Cardiac muscle cell (in vitro differentiated cells and primary cell): ENCODE measurements around the gene ELFN1. TPM values are rescaled to one million over a fixed set of nuclear protein-coding genes. Genes with fewer than 3 reads are reported as not detected.

Experiments
- DNase-seq, 2 donors: peaks; one replicate each; pipeline versions ENCODE4 v3.0.0 to v3.0.0-alpha.2; 2010 to 2017; ENCODE audit warnings: low read depth in 1 of 2, low spot score in 1 of 2
- H3K27ac ChIP-seq: fragments of 200-600 bp; sonication (generic); 2 replicates; pipeline ENCODE4 v1.5.1; 2016
- H3K27me3 ChIP-seq: fragments of 200-600 bp; sonication (generic); 2 replicates; pipeline ENCODE4 v1.6.0; 2016; ENCODE audit warnings: control low read depth
- H3K36me3 ChIP-seq: fragments of 200-600 bp; sonication (generic); 2 replicates; pipeline ENCODE4 v1.5.1; 2016; ENCODE audit warnings: control low read depth
- H3K4me1 ChIP-seq: fragments of 200-600 bp; sonication (generic); 2 replicates; pipeline ENCODE4 v1.8.1; 2017; ENCODE audit warnings: low read depth, mild to moderate bottlenecking, mixed run types
- H3K4me3 ChIP-seq: fragments of 200-600 bp; sonication (generic); 2 replicates; pipeline ENCODE4 v1.5.1; 2016; ENCODE audit warnings: mild to moderate bottlenecking
- H3K9me3 ChIP-seq: fragments of 200-600 bp; sonication (generic); 2 replicates; pipeline ENCODE4 v1.5.1; 2017; ENCODE audit warnings: low read depth, mild to moderate bottlenecking, control low read depth
- CTCF ChIP-seq: IDR thresholded peaks from 2 replicates; pipeline ENCODE4 v1.5.1; 2012; ENCODE audit warnings: low read depth, mild to moderate bottlenecking, low read length
- polyA plus RNA-seq: library from polyadenylated mRNA; unstranded; fragments of >200 nt; fragmentation: Nextera tagmentation; extraction: Ambion mirVana; gene quantifications from 2 replicates; pipeline ENCODE4 v1.2.1, GENCODE V29; 2016
- total RNA-seq: library from RNA; depleted of rRNA; stranded (reverse); fragments of >200 nt; gene quantifications from 2 replicates; pipeline ENCODE4 v1.2.3, GENCODE V29; 2016

ELFN1 gene
- total and polyA plus RNA-seq, 2 experiments from 2014 or later: 8.9 to 51.6 TPM

- Histone ChIP-seq H3K27me3 (no peaks in the 10 kb centered on the region), H3K9me3 (no peaks in the 10 kb centered on the region), H3K36me3 (no peaks in the 10 kb centered on the region), H3K27ac (no peak overlapping the region), H3K4me1 (peaks cover 25% of the 10 kb centered on the region), H3K4me3 (no peak overlapping the region)
- no peak for TF ChIP-seq CTCF
- peak in 1 of 2 donors; percentile 84 for DNase-seq
Observed at GRCh38 chr7:1646957-1647891, 22.9 kb upstream of the ELFN1 start.

- Histone ChIP-seq H3K9me3 (no peaks in the 10 kb centered on the region), H3K27ac (peak overlapping the region; percentile 49), H3K4me3 (no peak overlapping the region), H3K36me3 (no peaks in the 10 kb centered on the region), H3K27me3 (no peaks in the 10 kb centered on the region), H3K4me1 (peaks cover 25% of the 10 kb centered on the region)
- DNase-seq: peak; percentile 41 to 87
- no peak for TF ChIP-seq CTCF
Observed at GRCh38 chr7:1647961-1648672, 22.0 kb upstream of the ELFN1 start.

GRCh38 chr7:1649751-1650326 is 20.2 kb upstream of the ELFN1 start:
- H3K4me3 ChIP-seq: no peak overlapping the region
- no peaks in the 10 kb centered on the region for H3K9me3 ChIP-seq
- H3K4me1 ChIP-seq: peaks cover 25% of the 10 kb centered on the region
- H3K27ac ChIP-seq: no peak overlapping the region
- DNase-seq: no peak
- H3K36me3 ChIP-seq: no peaks in the 10 kb centered on the region
- H3K27me3 ChIP-seq: no peaks in the 10 kb centered on the region
- TF ChIP-seq CTCF: no peak

- no peak for DNase-seq
- no peaks in the 10 kb centered on the region for H3K9me3 ChIP-seq
- H3K4me1 ChIP-seq: peaks cover 25% of the 10 kb centered on the region
- H3K27me3 ChIP-seq: no peaks in the 10 kb centered on the region
- H3K27ac ChIP-seq: no peak overlapping the region
- H3K36me3 ChIP-seq: no peaks in the 10 kb centered on the region
- no peak for TF ChIP-seq CTCF
- H3K4me3 ChIP-seq: no peak overlapping the region
Observed at GRCh38 chr7:1650363-1651030, 19.6 kb upstream of the ELFN1 start.

GRCh38 chr7:1651031-1651446 is 19.0 kb upstream of the ELFN1 start:
- no peaks in the 10 kb centered on the region for H3K9me3 ChIP-seq
- peaks cover 25% of the 10 kb centered on the region for H3K4me1 ChIP-seq
- no peak overlapping the region for H3K4me3 ChIP-seq
- H3K36me3 ChIP-seq: no peaks in the 10 kb centered on the region
- H3K27ac ChIP-seq: no peak overlapping the region
- no peak for DNase-seq
- no peaks in the 10 kb centered on the region for H3K27me3 ChIP-seq
- no peak for TF ChIP-seq CTCF
